ENCODE measurements around the gene BPIFB6. TPM values are rescaled to one million over a fixed set of nuclear protein-coding genes. Genes with fewer than 3 reads are reported as not detected.

Gene BPIFB6
- total RNA-seq, 1 experiment from 2014 or later = not detected

DNA sequence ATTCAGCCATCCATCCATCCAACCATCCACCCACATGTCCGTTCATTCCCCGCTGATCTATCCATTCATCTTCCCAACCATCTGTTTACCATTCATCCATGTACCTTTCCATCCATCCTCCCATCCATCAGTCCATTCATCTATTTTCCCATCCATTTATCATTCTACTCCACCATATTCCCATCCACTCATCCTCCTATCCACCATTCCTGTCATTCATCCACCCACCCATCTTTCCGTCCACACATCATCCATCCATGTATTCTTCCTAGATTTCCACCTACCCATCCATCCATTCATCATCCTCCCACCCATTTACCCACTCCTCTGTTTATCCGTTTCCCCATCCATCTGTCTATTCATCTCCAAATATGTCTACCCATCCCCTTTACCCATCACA lies 6.8 kb downstream of the BPIFB6 start:
- H3K27me3 ChIP-seq (replicated peaks; ENCODE audit: insufficient read depth, low read depth, low read length, poor library complexity) = no peaks in the 10 kb centered on the region
- ChIA-PET CTCF (no interaction called here), POLR2A (ENCODE audit: low non-redundant PET) (no interaction called here)
- no peaks in the 10 kb centered on the region for H3K9me3 ChIP-seq (ENCODE audit: low read depth, low read length, poor library complexity, severe bottlenecking)
- intact Hi-C loops (cut with micrococcal nuclease; ENCODE audit: unreplicated experiment) = no loop called here
- no TSS peak for BruUV-seq (replicated peaks)
- H3K27ac ChIP-seq (ENCODE audit: low read depth, low read length, poor library complexity, severe bottlenecking) = no peak overlapping the region
- TF ChIP-seq CTCF (conservative IDR thresholded peaks at IDR 0.05; ENCODE audit: low read depth, low read length) (no peak), EZH2 (IDR thresholded peaks at IDR 0.05; ENCODE audit: borderline replicate concordance, low read depth, low read length, poor library complexity, severe bottlenecking) (no peak)
- no peaks in the 10 kb centered on the region for H3K36me3 ChIP-seq (ENCODE audit: insufficient read depth, low read length, poor library complexity, severe bottlenecking)
- no peak overlapping the region for H3K4me3 ChIP-seq (ENCODE audit: low read depth, low read length, poor library complexity, severe bottlenecking)
- H3K4me1 ChIP-seq (ENCODE audit: insufficient read depth, low read length, poor library complexity, severe bottlenecking) = no peaks in the 10 kb centered on the region
- DNase-seq (ENCODE audit: low spot score) = no peak

- intact Hi-C loops (cut with micrococcal nuclease; ENCODE audit: unreplicated experiment) = no loop called here
- ChIA-PET POLR2A (ENCODE audit: low non-redundant PET) (no interaction called here), CTCF (no interaction called here)
- Histone ChIP-seq H3K4me3 (ENCODE audit: low read depth, low read length, poor library complexity, severe bottlenecking) (no peak overlapping the region), H3K27me3 (replicated peaks; ENCODE audit: insufficient read depth, low read depth, low read length, poor library complexity) (no peaks in the 10 kb centered on the region), H3K4me1 (ENCODE audit: insufficient read depth, low read length, poor library complexity, severe bottlenecking) (no peaks in the 10 kb centered on the region), H3K36me3 (ENCODE audit: insufficient read depth, low read length, poor library complexity, severe bottlenecking) (no peaks in the 10 kb centered on the region), H3K27ac (ENCODE audit: low read depth, low read length, poor library complexity, severe bottlenecking) (no peak overlapping the region), H3K9me3 (ENCODE audit: low read depth, low read length, poor library complexity, severe bottlenecking) (peaks cover 4% of the 10 kb centered on the region)
- TF ChIP-seq EZH2 (IDR thresholded peaks at IDR 0.05; ENCODE audit: borderline replicate concordance, low read depth, low read length, poor library complexity, severe bottlenecking) (no peak), CTCF (conservative IDR thresholded peaks at IDR 0.05; ENCODE audit: low read depth, low read length) (no peak)
- no peak for DNase-seq (ENCODE audit: low spot score)
- no TSS peak for BruUV-seq (replicated peaks)
These were observed 11.0 kb downstream of the BPIFB6 start for GRCh38 chr20:33042430-33042829.

DNA sequence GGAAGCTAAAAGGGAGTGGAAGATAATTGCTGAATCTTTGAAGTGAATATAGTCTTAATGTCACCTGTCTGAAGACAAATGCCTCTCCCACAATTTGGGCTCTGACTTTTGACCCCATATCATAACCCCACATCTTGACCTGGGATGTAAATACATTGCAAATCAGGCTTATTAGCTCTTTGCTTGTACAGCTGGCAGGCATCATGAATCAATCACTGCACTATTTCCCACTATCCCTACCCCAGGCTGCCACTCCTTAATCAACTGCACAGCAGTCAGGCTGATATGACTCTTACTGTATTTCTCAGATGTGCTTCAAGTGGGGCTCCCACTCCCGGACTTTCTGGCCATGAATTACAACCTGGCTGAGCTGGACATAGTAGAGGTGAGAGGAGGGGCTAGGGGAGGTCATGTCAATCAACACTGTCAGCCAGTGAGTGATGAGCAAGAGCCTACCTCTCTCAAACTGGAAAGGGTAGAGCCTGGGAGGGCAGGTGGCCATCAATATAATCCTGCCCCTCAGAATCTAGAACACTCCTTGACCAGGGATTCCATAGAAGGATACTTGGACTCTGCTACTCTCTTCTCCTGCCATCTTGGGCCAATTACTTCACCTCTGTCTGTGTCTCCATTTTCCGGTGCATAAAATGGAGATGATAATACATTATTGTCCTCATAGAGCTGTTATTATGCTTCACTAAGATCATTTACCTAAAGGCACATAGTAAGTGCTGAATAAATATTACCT lies 11.7 kb downstream of the BPIFB6 start:
- no TSS peak for BruUV-seq (replicated peaks)

More for the DNA sequence above, 11.7 kb downstream of the BPIFB6 start:
- POLR2A ChIA-PET (ENCODE audit: low non-redundant PET) = no interaction called here
- no peak for DNase-seq (ENCODE audit: low spot score)
- no peak overlapping the region for H3K4me3 ChIP-seq (ENCODE audit: low read depth, low read length, poor library complexity, severe bottlenecking)
- no peaks in the 10 kb centered on the region for H3K4me1 ChIP-seq (ENCODE audit: insufficient read depth, low read length, poor library complexity, severe bottlenecking)
- H3K36me3 ChIP-seq (ENCODE audit: insufficient read depth, low read length, poor library complexity, severe bottlenecking) = no peaks in the 10 kb centered on the region
- CTCF ChIA-PET = interaction anchor here (0.5 kb wide), 1 partner anchor 1070 kb away, joined by 3 read pairs; no protein-coding TSS in a partner anchor
- intact Hi-C loops (cut with micrococcal nuclease; ENCODE audit: unreplicated experiment) = no loop called here
- H3K27ac ChIP-seq (ENCODE audit: low read depth, low read length, poor library complexity, severe bottlenecking) = no peak overlapping the region
- no peak for TF ChIP-seq CTCF (conservative IDR thresholded peaks at IDR 0.05; ENCODE audit: low read depth, low read length)
- TF ChIP-seq EZH2 (IDR thresholded peaks at IDR 0.05; ENCODE audit: borderline replicate concordance, low read depth, low read length, poor library complexity, severe bottlenecking) = no peak
- H3K27me3 ChIP-seq (replicated peaks; ENCODE audit: insufficient read depth, low read depth, low read length, poor library complexity) = no peaks in the 10 kb centered on the region
- H3K9me3 ChIP-seq (ENCODE audit: low read depth, low read length, poor library complexity, severe bottlenecking) = peaks cover 4% of the 10 kb centered on the region
